Sigmoid colon (tissue), 4 donors: ENCODE results near the gene LYSMD1.

Experiments used
- CTCF ChIP-seq, 4 experiments: fragments of 450-650 bp in 3 of 4; fragments of 200-600 bp in 1 of 4; IDR thresholded peaks; one replicate each; pipeline ENCODE4 v1.5.1; 2016 to 2019; ENCODE audit warnings: antibody characterized with exemption in 4 of 4, mild to moderate bottlenecking in 3 of 4, moderate library complexity in 2 of 4
- EP300 ChIP-seq, 4 donors: sonication (generic); formaldehyde crosslinking; IDR thresholded peaks; one replicate each; pipeline ENCODE4 v1.6.1; 2017; ENCODE audit warnings: antibody characterized with exemption in 4 of 4
- POLR2A ChIP-seq, 2 donors: fragments of 450-650 bp; IDR thresholded peaks; one replicate each; pipeline ENCODE4 v1.6.1; 2016; ENCODE audit warnings: antibody characterized with exemption in 2 of 2, mild to moderate bottlenecking in 2 of 2, moderate library complexity in 2 of 2
- POLR2AphosphoS5 ChIP-seq, 4 donors: sonication (generic); formaldehyde crosslinking; IDR thresholded peaks; one replicate each; pipeline ENCODE4 v1.6.1; 2017; ENCODE audit warnings: antibody characterized with exemption in 4 of 4

GRCh38 chr1:151175863-151176262 lies 10.2 kb upstream of the LYSMD1 start, which contains the start of gene TMOD4:
- TF ChIP-seq CTCF (IDR thresholded peaks at IDR 0.05), result peak in 2 of 4 experiments; percentile 15 to 24
- TF ChIP-seq POLR2A (IDR thresholded peaks at IDR 0.05), result no peak
- TF ChIP-seq POLR2AphosphoS5 (IDR thresholded peaks at IDR 0.05), result no peak
- no peak for TF ChIP-seq EP300 (IDR thresholded peaks at IDR 0.05)
